H1 (cell line): ENCODE data around the gene SLC15A3. TPM values are rescaled to one million over a fixed set of nuclear protein-coding genes. Genes with fewer than 3 reads are reported as not detected.
A peak's percentile ranks its signal among the peaks of the same experiment; 100 is the strongest.

ENCODE experiments used
- CTCF ChIA-PET: fragments of 300-600 bp; sonication (Branson Sonifier 250); formaldehyde crosslinking; loops from one replicate; lab custom pipeline; 2021; ENCODE audit not compliant: partially characterized antibody; lab: Charles Lee
- POLR2A ChIA-PET: fragments of 300-600 bp; sonication (Branson Sonifier 250); formaldehyde crosslinking; loops from one replicate; lab custom pipeline; 2021; ENCODE audit warnings: inconsistent platforms; ENCODE audit not compliant: partially characterized antibody; lab: Charles Lee
- DNase-seq, 2 experiments: peaks; one replicate each; pipeline versions ENCODE4 v3.0.0 to v3.0.0-alpha.2; 2010 to 2022; ENCODE audit warnings: low spot score in 2 of 2, low read depth in 1 of 2, mixed read lengths in 1 of 2
- FAIRE-seq: peaks from 2 replicates; lab custom pipeline; 2011; peaks lifted over from hg19 to GRCh38; lab: Jason Lieb, UNC
- H2AFZ ChIP-seq: 2 replicates; pipeline ENCODE4 v1.8.1; 2012; ENCODE audit warnings: low read length, inconsistent platforms
- H2AK5ac ChIP-seq: 2 replicates; pipeline ENCODE4 v1.6.1; 2013; ENCODE audit warnings: low read depth, low read length
- H2BK120ac ChIP-seq: replicated peaks from 2 replicates; pipeline ENCODE3; 2013; ENCODE audit warnings: low read depth, low read length, inconsistent platforms
- H2BK12ac ChIP-seq: 2 replicates; pipeline ENCODE4 v1.6.1; 2013; ENCODE audit warnings: low read depth, low read length
- H2BK15ac ChIP-seq: 2 replicates; pipeline ENCODE4 v1.6.1; 2013; ENCODE audit warnings: low read length
- H2BK20ac ChIP-seq: 2 replicates; pipeline ENCODE4 v1.6.1; 2013; ENCODE audit warnings: low read length
- H2BK5ac ChIP-seq: 2 replicates; pipeline ENCODE4 v1.6.1; 2013; ENCODE audit warnings: low read depth, low read length
- H3K14ac ChIP-seq: 2 replicates; pipeline ENCODE4 v1.6.1; 2013; ENCODE audit warnings: inconsistent platforms; ENCODE audit not compliant: insufficient read length
- H3K18ac ChIP-seq: 2 replicates; pipeline ENCODE4 v1.6.1; 2013; ENCODE audit warnings: low read length; ENCODE audit errors: extremely low read depth
- H3K23ac ChIP-seq: 2 replicates; pipeline ENCODE4 v1.6.1; 2013; ENCODE audit warnings: inconsistent platforms; ENCODE audit not compliant: insufficient read length
- H3K23me2 ChIP-seq: 2 replicates; pipeline ENCODE4 v1.6.1; 2013; ENCODE audit warnings: low read depth, low read length
- H3K27ac ChIP-seq: 2 replicates; pipeline ENCODE4 v1.6.1; 2011; ENCODE audit warnings: low read depth, low read length, inconsistent platforms
- H3K27me3 ChIP-seq, 4 experiments: replicated peaks in 1 of 4; 1 replicate in 1 of 4; 2 replicates in 3 of 4; pipeline versions ENCODE4 v1.6.1 to v1.8.1; 2011 to 2013; ENCODE audit warnings: low read length in 3 of 4, mild to moderate bottlenecking in 3 of 4, inconsistent platforms in 2 of 4, mixed read lengths in 2 of 4, moderate library complexity in 1 of 4; ENCODE audit not compliant: control insufficient read depth in 3 of 4, insufficient read depth in 3 of 4; ENCODE audit errors: extremely low read depth in 1 of 4
- H3K36me3 ChIP-seq, 4 experiments: 2 replicates each; pipeline versions ENCODE4 v1.6.1 to v1.8.1; 2011 to 2013; ENCODE audit warnings: mild to moderate bottlenecking in 4 of 4, low read length in 3 of 4, moderate library complexity in 2 of 4, control low read depth in 1 of 4, inconsistent platforms in 1 of 4; ENCODE audit not compliant: insufficient read depth in 4 of 4, control insufficient read depth in 2 of 4
- H3K4ac ChIP-seq: replicated peaks from 2 replicates; pipeline ENCODE3; 2013; ENCODE audit warnings: low read length, low read depth, mixed read lengths, inconsistent platforms; ENCODE audit not compliant: insufficient read length
- H3K4me1 ChIP-seq, 4 experiments: replicated peaks in 1 of 4; 1 replicate in 1 of 4; 2 replicates in 3 of 4; pipeline versions ENCODE4 v1.6.1 to v1.8.1; 2011 to 2013; ENCODE audit warnings: low read length in 3 of 4, inconsistent platforms in 2 of 4, mixed read lengths in 1 of 4; ENCODE audit not compliant: insufficient read depth in 4 of 4, control insufficient read depth in 3 of 4
- H3K4me2 ChIP-seq, 2 experiments: 2 replicates each; pipeline versions ENCODE4 v1.6.1 to v1.8.1; 2011 to 2013; ENCODE audit warnings: low read depth in 2 of 2, low read length in 2 of 2, control low read depth in 1 of 2, inconsistent platforms in 1 of 2, mild to moderate bottlenecking in 1 of 2; ENCODE audit not compliant: insufficient read depth in 1 of 2
- H3K4me3 ChIP-seq, 4 experiments: fragments of 200-600, 300-600 bp in 1 of 4; sonication (generic), shearing (Covaris generic), sonication (Bioruptor Twin) in 1 of 4; 2 replicates each; pipeline versions ENCODE4 v1.5.1 to v1.8.1; 2011 to 2016; ENCODE audit warnings: low read length in 4 of 4, low read depth in 3 of 4, control low read depth in 2 of 4, inconsistent platforms in 2 of 4, mild to moderate bottlenecking in 2 of 4, mixed read lengths in 1 of 4, moderate library complexity in 1 of 4; ENCODE audit not compliant: insufficient read depth in 2 of 4; ENCODE audit errors: extremely low read depth in 1 of 4
- H3K56ac ChIP-seq: replicated peaks from 2 replicates; pipeline ENCODE3; 2013; ENCODE audit warnings: low read depth, mild to moderate bottlenecking, mixed read lengths, low read length, inconsistent platforms; ENCODE audit not compliant: insufficient read length
- H3K79me1 ChIP-seq: 2 replicates; pipeline ENCODE4 v1.6.1; 2013; ENCODE audit warnings: low read depth, low read length, control low read depth
- H3K79me2 ChIP-seq, 2 experiments: 2 replicates each; pipeline versions ENCODE4 v1.6.1 to v1.8.1; 2012 to 2013; ENCODE audit warnings: low read length in 2 of 2, mild to moderate bottlenecking in 2 of 2, inconsistent platforms in 1 of 2; ENCODE audit not compliant: insufficient read depth in 2 of 2, control insufficient read depth in 1 of 2
- H3K9ac ChIP-seq, 4 experiments: replicated peaks in 1 of 4; 1 replicate in 1 of 4; 2 replicates in 3 of 4; pipeline versions ENCODE4 v1.6.1 to v1.8.1; 2011 to 2013; ENCODE audit warnings: low read depth in 3 of 4, low read length in 3 of 4, control low read depth in 2 of 4, mild to moderate bottlenecking in 2 of 4, moderate library complexity in 2 of 4, inconsistent platforms in 1 of 4; ENCODE audit errors: extremely low read depth in 1 of 4
- H3K9me3 ChIP-seq, 2 experiments: 2 replicates each; pipeline versions ENCODE4 v1.6.1 to v1.8.1; 2012 to 2013; ENCODE audit warnings: mild to moderate bottlenecking in 2 of 2, moderate library complexity in 2 of 2, control low read depth in 1 of 2, inconsistent platforms in 1 of 2, low read depth in 1 of 2, low read length in 1 of 2, mixed read lengths in 1 of 2; ENCODE audit not compliant: insufficient read depth in 2 of 2
- H4K20me1 ChIP-seq, 2 experiments: replicated peaks in 1 of 2; 2 replicates each; pipeline versions ENCODE3 to v1.8.1; 2011 to 2013; ENCODE audit warnings: inconsistent platforms in 2 of 2, low read length in 2 of 2, mild to moderate bottlenecking in 1 of 2; ENCODE audit not compliant: insufficient read depth in 2 of 2, control insufficient read depth in 1 of 2
- H4K5ac ChIP-seq: 2 replicates; pipeline ENCODE4 v1.6.1; 2013; ENCODE audit warnings: low read length, low read depth, mixed read lengths, inconsistent platforms; ENCODE audit not compliant: insufficient read length
- H4K8ac ChIP-seq: 2 replicates; pipeline ENCODE4 v1.8.0; 2013; ENCODE audit warnings: mild to moderate bottlenecking, moderate library complexity, low read length, inconsistent platforms; ENCODE audit not compliant: insufficient read depth; ENCODE audit errors: extremely low read depth
- H4K91ac ChIP-seq: replicated peaks from 2 replicates; pipeline ENCODE3; 2013; ENCODE audit warnings: low read length, mixed read lengths, inconsistent platforms; ENCODE audit not compliant: insufficient read length
- BRCA1 ChIP-seq: IDR thresholded peaks from 2 replicates; pipeline ENCODE4 v1.6.1; 2012; ENCODE audit warnings: low read depth, low read length, improper control_type of control experiment
- CBX8 ChIP-seq: fragments of 300-800, 300-1000 bp; sonication (generic); IDR thresholded peaks from 2 replicates; pipeline ENCODE4 v1.7.1; 2016; ENCODE audit warnings: low read depth, low read length, borderline replicate concordance
- EP300 ChIP-seq, 2 experiments: IDR thresholded peaks; 1 replicate in 1 of 2; 2 replicates in 1 of 2; pipeline ENCODE4 v1.6.1; 2011 to 2012; ENCODE audit warnings: low read depth in 2 of 2, low read length in 2 of 2, mild to moderate bottlenecking in 2 of 2, borderline replicate concordance in 1 of 2, inconsistent platforms in 1 of 2, moderate library complexity in 1 of 2
- EZH2 ChIP-seq: fragments of 200-600 bp; sonication (generic); IDR thresholded peaks from 2 replicates; pipeline ENCODE4 v1.7.1; 2012; ENCODE audit warnings: low read depth, mild to moderate bottlenecking, moderate library complexity, low read length, inconsistent platforms; ENCODE audit not compliant: severe bottlenecking
- JUN ChIP-seq: IDR thresholded peaks from 2 replicates; pipeline ENCODE4 v1.6.1; 2011; ENCODE audit warnings: low read depth, mild to moderate bottlenecking, improper control_type of control experiment, low read length
- KDM5A ChIP-seq: fragments of 200-600 bp; IDR thresholded peaks from 2 replicates; pipeline ENCODE4 v1.7.1; 2012; ENCODE audit warnings: mild to moderate bottlenecking, low read length, inconsistent platforms, mixed read lengths
- POU5F1 ChIP-seq: IDR thresholded peaks from 2 replicates; pipeline ENCODE4 v1.6.1; 2011; ENCODE audit warnings: low read depth, mild to moderate bottlenecking, low read length, moderate library complexity
- RBBP5 ChIP-seq: IDR thresholded peaks from 2 replicates; pipeline ENCODE4 v1.7.1; 2012; ENCODE audit warnings: low read depth, mild to moderate bottlenecking, inconsistent platforms, low read length, moderate library complexity, borderline replicate concordance
- RNF2 ChIP-seq: fragments of 200-900, 300-1000 bp; sonication (generic); IDR thresholded peaks from 2 replicates; pipeline ENCODE4 v1.7.1; 2016; ENCODE audit warnings: borderline replicate concordance, low read depth, mild to moderate bottlenecking, antibody characterized with exemption, low read length; ENCODE audit not compliant: poor library complexity, severe bottlenecking; ENCODE audit errors: missing control alignments
- RXRA ChIP-seq: IDR thresholded peaks from 2 replicates; pipeline ENCODE4 v1.6.1; 2011; ENCODE audit warnings: low read depth, mild to moderate bottlenecking, low read length, moderate library complexity; ENCODE audit not compliant: insufficient read depth
- SRF ChIP-seq: IDR thresholded peaks from 2 replicates; pipeline ENCODE4 v1.6.1; 2011; ENCODE audit warnings: mild to moderate bottlenecking, low read depth, low read length, moderate library complexity
- TAF1 ChIP-seq: IDR thresholded peaks from 2 replicates; pipeline ENCODE4 v1.6.1; 2011; ENCODE audit warnings: mild to moderate bottlenecking, low read depth, low read length
- TBP ChIP-seq: IDR thresholded peaks from 2 replicates; pipeline ENCODE4 v1.6.1; 2011; ENCODE audit warnings: low read depth, low read length, improper control_type of control experiment
- ZNF274 ChIP-seq: IDR thresholded peaks from 2 replicates; pipeline ENCODE4 v1.7.0; 2012; ENCODE audit warnings: low read length, borderline replicate concordance; ENCODE audit errors: extremely low read depth
- WGBS, 2 experiments: shearing (Covaris generic) in 1 of 2; methylation state at CpG; one replicate each; pipeline versions ENCODE4 v1.1.6 to v1.1.7; 2013 to 2015; ENCODE audit warnings: low lambda C conversion rate in 2 of 2, mixed read lengths in 2 of 2, inconsistent platforms in 1 of 2, low coverage in 1 of 2, missing lambda C conversion rate in 1 of 2; ENCODE audit not compliant: insufficient replicate concordance in 2 of 2, insufficient coverage in 1 of 2, insufficient read length in 1 of 2; ENCODE audit errors: extremely low coverage in 1 of 2, missing lambda C conversion rate in 1 of 2; 5-methylcytosine and 5-hydroxymethylcytosine counted together
- polyA plus RNA-seq, 7 experiments: library from polyadenylated mRNA; depleted of rRNA in 3 of 7; stranded (reverse) in 5 of 7; unstranded in 2 of 7; fragments of >200 nt in 5 of 7; fragments of 200-250 nt in 2 of 7; gene quantifications; 1 replicate in 5 of 7; 2 replicates in 1 of 7; 4 replicates in 1 of 7; pipeline versions ENCODE4 v1.2.1 to v1.2.3, GENCODE V29; 2011 to 2013; ENCODE audit warnings: missing spikeins in 2 of 7, mixed read lengths in 2 of 7
- total RNA-seq: library from RNA; stranded (reverse); fragmentation: NEBNext Ultra II Directional; extraction: Animal tissue kit (Norgen Biotek cat#: 25700); gene quantifications from 2 replicates; pipeline ENCODE4 v1.2.1, GENCODE V29; 2021

The SLC15A3 gene
- total and polyA plus RNA-seq, 2 of the 8 experiments (the other 6 are each of a cell fraction or from before 2014, with no cell fraction given): 25.8 to 31.0 TPM

GRCh38 chr11:60919320-60919719, 32.7 kb downstream of the SLC15A3 start:
- no peak overlapping the region for H2AFZ ChIP-seq
- H2BK15ac ChIP-seq: no peak overlapping the region
- no peak overlapping the region for H2BK5ac ChIP-seq
- FAIRE-seq: no peak
- H3K79me2 ChIP-seq: peaks cover 5 to 24% of the 10 kb centered on the region in 2 experiments
- no peak overlapping the region for H3K27ac ChIP-seq
- peaks cover 3 to 14% (median 9%) of the 10 kb centered on the region in 4 experiments; a peak in 5 of 8 replicates for H3K36me3 ChIP-seq
- no peaks in the 10 kb centered on the region; the same call in 1 of the 2 replicates for H3K79me1 ChIP-seq
- H2BK20ac ChIP-seq: no peak overlapping the region
- no peak overlapping the region for H2AK5ac ChIP-seq
- H3K23me2 ChIP-seq: peaks cover 8% of the 10 kb centered on the region; the same call in 1 of the 2 replicates
- H3K14ac ChIP-seq: no peak overlapping the region
- DNase-seq: no peak
- no peak overlapping the region for H3K4me2 ChIP-seq
- no peak overlapping the region for H4K5ac ChIP-seq
- H3K9ac ChIP-seq: no peak overlapping the region
- POLR2A ChIA-PET: no interaction called here
- H3K18ac ChIP-seq: no peak overlapping the region
- no peaks in the 10 kb centered on the region for H3K27me3 ChIP-seq
- H3K4me1 ChIP-seq: peaks cover 6 to 19% (median 17%) of the 10 kb centered on the region in 4 experiments
- H3K4me3 ChIP-seq: no peak overlapping the region
- H3K56ac ChIP-seq: no peak overlapping the region
- CTCF ChIA-PET: interaction anchor here (0.8 to 1.8 kb wide), 8 partner anchors 9 to 209 kb away, joined by 3 to 7 read pairs (median 3); no protein-coding TSS in a partner anchor
- no peak overlapping the region for H2BK12ac ChIP-seq
- 79% methylated on average over 1 of the region's 1 CpG; no CpG with 5 or more reads in 1 of the 2 experiments for WGBS, 2 experiments
- no peak overlapping the region for H2BK120ac ChIP-seq
- no peak overlapping the region for H3K23ac ChIP-seq
- H4K20me1 ChIP-seq: peaks cover 3 to 13% of the 10 kb centered on the region in 2 experiments
- H4K91ac ChIP-seq: no peak overlapping the region
- H3K4ac ChIP-seq: peak overlapping the region; percentile 21
- no peaks in the 10 kb centered on the region for H3K9me3 ChIP-seq
- H4K8ac ChIP-seq: no peak overlapping the region
- TF ChIP-seq RNF2: no peak
- TF ChIP-seq TBP: no peak
- TF ChIP-seq SRF: no peak
- TF ChIP-seq ZNF274: no peak
- TF ChIP-seq TAF1: no peak
- TF ChIP-seq JUN: no peak
- no peak for TF ChIP-seq EP300 (IDR thresholded peaks at IDR 0.05; ENCODE audit: borderline replicate concordance in 1 of 2, low read depth in 2 of 2, low read length in 2 of 2)
- TF ChIP-seq RBBP5: no peak
- TF ChIP-seq CBX8: no peak
- TF ChIP-seq KDM5A: no peak
- no peak for TF ChIP-seq RXRA
- TF ChIP-seq EZH2: no peak
- TF ChIP-seq POU5F1: no peak
- TF ChIP-seq BRCA1: no peak
